Cardiac fibroblast (primary cell): ENCODE data around the gene OTX1.

Experiments used
- DNase-seq, 2 donors: peaks; one replicate each; pipeline versions ENCODE4 v3.0.0 to v3.0.0-alpha.2; 2010; ENCODE audit warnings: low read depth in 2 of 2
- H3K4me3 ChIP-seq, 2 donors: replicated peaks in 1 of 2; 1 replicate in 1 of 2; 2 replicates in 1 of 2; pipeline ENCODE4 v1.5.1; 2011; ENCODE audit warnings: low read depth in 2 of 2, low read length in 2 of 2, mild to moderate bottlenecking in 2 of 2, moderate library complexity in 1 of 2
- TF ChIP-seq, protein P1 (sequence below): IDR thresholded peaks from one replicate; pipeline ENCODE4 v1.5.1; 2011; ENCODE audit warnings: low read depth, mild to moderate bottlenecking, low read length, inconsistent platforms

Gene OTX1

DNA sequence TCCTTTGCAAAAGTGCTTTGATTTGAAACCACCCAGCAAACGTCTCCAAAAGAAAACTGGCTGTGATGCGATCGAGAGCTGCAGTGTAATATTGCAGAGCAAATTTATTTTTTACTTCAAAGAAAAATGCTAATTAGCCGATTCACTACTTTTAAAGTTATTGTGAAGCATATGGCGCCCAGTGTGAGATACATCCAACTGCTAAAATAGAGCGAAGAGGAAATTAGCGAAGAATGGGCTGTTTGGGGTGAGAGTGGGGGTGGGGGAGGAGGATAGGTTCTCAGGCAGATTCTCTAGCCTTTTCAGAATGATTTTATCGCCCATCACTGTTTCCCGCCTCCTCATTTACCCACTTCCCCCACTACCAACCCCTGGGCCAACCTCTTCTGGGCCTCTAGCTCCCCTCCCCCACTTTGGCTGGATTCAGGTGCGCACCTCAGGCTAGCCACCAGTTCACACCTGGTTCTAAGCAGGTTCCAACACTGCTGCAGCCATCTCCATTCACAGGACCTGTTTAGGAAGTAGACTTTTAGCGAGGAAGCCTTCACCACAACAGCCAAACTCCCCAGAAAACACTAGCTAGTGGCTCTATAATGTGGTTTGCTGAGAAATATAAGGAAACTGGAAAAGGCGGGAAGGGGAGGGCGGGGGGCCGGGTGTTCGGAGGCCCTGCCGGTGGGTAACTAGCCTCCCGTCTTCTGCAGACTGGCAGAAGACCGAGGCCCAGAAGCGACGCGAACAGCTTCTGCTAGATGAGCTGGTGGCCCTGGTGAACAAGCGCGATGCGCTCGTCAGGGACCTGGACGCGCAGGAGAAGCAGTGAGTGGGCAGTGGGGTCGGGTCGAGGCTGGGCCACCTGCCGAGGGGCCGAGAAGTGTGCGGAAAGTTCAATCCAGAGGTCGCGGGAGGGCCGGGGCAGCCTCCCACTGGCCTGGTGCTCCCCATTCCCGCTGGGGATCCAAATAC, 6.0 kb upstream of the OTX1 start:
- no peak for DNase-seq
- H3K4me3 ChIP-seq: no peak overlapping the region
- TF ChIP-seq, protein P1, sequence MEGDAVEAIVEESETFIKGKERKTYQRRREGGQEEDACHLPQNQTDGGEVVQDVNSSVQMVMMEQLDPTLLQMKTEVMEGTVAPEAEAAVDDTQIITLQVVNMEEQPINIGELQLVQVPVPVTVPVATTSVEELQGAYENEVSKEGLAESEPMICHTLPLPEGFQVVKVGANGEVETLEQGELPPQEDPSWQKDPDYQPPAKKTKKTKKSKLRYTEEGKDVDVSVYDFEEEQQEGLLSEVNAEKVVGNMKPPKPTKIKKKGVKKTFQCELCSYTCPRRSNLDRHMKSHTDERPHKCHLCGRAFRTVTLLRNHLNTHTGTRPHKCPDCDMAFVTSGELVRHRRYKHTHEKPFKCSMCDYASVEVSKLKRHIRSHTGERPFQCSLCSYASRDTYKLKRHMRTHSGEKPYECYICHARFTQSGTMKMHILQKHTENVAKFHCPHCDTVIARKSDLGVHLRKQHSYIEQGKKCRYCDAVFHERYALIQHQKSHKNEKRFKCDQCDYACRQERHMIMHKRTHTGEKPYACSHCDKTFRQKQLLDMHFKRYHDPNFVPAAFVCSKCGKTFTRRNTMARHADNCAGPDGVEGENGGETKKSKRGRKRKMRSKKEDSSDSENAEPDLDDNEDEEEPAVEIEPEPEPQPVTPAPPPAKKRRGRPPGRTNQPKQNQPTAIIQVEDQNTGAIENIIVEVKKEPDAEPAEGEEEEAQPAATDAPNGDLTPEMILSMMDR: no peak

DNA sequence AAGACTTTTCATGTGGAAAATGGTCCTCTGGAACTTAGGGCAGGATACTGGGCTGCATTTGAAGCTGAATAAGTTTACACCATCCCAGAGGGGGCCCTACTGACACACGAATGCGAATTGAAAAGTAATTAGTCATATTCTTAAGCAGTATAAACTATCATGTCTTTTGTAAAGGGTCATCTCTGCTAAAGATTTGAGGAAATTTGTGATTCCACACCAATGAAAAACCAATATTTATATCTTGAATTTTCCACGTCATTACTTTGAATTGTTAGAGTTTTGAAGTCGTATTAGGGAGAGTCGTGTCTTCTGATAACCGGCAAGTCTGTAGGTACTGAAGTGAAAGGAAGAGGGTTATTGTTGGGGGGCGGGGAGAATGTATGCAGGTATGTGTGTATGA, 4.1 kb upstream of the OTX1 start:
- DNase-seq: no peak
- TF ChIP-seq, protein P1: no peak

DNA sequence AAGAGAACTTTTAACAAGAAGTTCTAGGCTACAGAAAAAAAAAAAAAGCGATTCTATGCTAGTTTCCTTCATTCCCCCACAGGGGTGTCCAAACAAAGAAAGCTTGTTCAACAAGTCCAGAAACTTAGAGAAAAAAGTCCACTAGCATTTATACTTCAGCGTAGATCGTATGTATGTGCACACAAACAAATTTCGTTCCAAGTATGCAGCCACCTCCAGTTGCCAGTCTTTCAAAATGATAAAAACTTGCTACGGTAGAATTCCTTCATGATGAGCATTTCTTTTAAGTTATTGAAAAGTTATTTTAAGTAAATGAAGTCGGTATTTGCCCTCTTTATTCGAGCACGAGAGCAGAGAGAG, 3.7 kb upstream of the OTX1 start:
- TF ChIP-seq, protein P1: no peak
- DNase-seq: no peak
- no peak overlapping the region for H3K4me3 ChIP-seq

More for the DNA sequence above, 4.1 kb upstream of the OTX1 start:
- no peak overlapping the region for H3K4me3 ChIP-seq

GRCh38 chr2:63047321-63048279, 3.0 kb upstream of the OTX1 start:
- no peak for DNase-seq
- H3K4me3 ChIP-seq: no peak overlapping the region
- TF ChIP-seq, protein P1: no peak

DNA sequence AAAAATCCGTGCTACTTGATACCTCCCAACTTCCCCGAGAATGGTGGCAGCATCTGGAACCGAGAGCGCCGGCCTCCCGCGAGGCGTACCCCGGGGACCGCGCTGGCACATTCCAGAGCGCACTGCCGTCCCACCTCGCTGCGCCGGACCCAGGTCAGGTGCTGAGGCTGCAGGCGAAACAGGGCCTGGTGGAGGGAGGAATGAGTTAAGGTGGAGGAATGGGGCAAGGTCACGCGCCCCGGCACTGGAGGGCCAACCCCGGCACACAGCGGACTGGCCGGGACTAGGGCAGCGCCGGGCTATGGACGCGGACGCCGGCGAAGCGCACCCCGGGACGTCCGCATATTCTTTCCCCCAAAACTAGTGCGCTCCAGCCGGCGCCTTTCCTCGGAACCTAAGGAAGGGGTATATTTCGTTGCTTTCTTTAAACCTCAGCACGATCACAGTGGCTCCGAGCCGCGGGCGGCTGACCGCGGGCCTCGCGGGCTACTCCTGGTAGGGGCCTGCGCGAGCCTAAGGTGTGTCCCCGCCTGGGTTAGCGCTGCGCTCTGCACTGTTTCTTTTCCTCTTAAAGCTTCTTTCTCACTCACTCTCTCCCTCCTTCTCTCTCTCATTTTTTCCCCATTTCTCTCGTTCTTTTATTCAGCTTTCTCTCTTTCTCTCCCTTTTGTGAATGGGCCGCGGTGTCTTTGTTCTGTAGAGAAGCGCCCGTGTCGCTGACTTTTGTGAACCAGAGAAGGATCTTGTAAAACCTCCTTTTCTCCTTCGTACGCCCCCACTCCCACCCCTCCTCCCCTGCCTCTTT, 2.1 kb upstream of the OTX1 start:
- DNase-seq: no peak
- H3K4me3 ChIP-seq: no peak overlapping the region
- TF ChIP-seq, protein P1: no peak
